Caco-2 (cell line): ENCODE results near the gene VIT. TPM values are rescaled to one million over a fixed set of nuclear protein-coding genes. Genes with fewer than 3 reads are reported as not detected.

ENCODE experiments used
- BruUV-seq: library from RNA; stranded (reverse); fragments of 400-500 nt; replicated peaks from 2 replicates; lab custom pipeline; 2021; lab: Mats Ljungman, UMichigan
- CTCF ChIA-PET: fragments of 300-600 bp; sonication (Branson Sonifier 250); formaldehyde crosslinking; loops from one replicate; lab custom pipeline; 2022; ENCODE audit warnings: antibody characterized with exemption; lab: Charles Lee
- POLR2A ChIA-PET: fragments of 300-600 bp; sonication (Branson Sonifier 250); formaldehyde crosslinking; loops from one replicate; lab custom pipeline; 2022; ENCODE audit warnings: antibody characterized with exemption; lab: Charles Lee
- DNase-seq, 2 experiments: peaks; one replicate each; pipeline versions ENCODE4 v3.0.0 to v3.0.0-alpha.2; 2020 to 2022
- H3K27me3 ChIP-seq: replicated peaks from 2 replicates; pipeline ENCODE4 v1.6.0; 2011; ENCODE audit warnings: low read length; ENCODE audit not compliant: control insufficient read depth, insufficient read depth
- H3K36me3 ChIP-seq: 2 replicates; pipeline ENCODE4 v1.5.1; 2011; ENCODE audit warnings: low read length; ENCODE audit not compliant: control insufficient read depth, insufficient read depth
- H3K4me1 ChIP-seq: fragments of 250-450 bp; sonication (Bioruptor Pico); 2 replicates; pipeline ENCODE4 v1.5.1; 2020; ENCODE audit warnings: mild to moderate bottlenecking
- H3K4me3 ChIP-seq: 2 replicates; pipeline ENCODE4 v1.5.1; 2011; ENCODE audit warnings: low read depth, mild to moderate bottlenecking, control low read depth, low read length
- H3K9me3 ChIP-seq: fragments of 250-450 bp; sonication (Bioruptor Pico); 2 replicates; pipeline ENCODE4 v1.5.1; 2020; ENCODE audit warnings: mild to moderate bottlenecking, moderate library complexity
- H3K27ac Mint-ChIP-seq: one replicate; pipeline ENCODE4 v1.8.0; 2022; ENCODE audit warnings: mixed read lengths; ENCODE audit not compliant: unreplicated experiment
- H3K27me3 Mint-ChIP-seq: one replicate; pipeline ENCODE4 v1.8.0; 2022; ENCODE audit warnings: mixed read lengths; ENCODE audit not compliant: insufficient read depth, unreplicated experiment
- H3K36me3 Mint-ChIP-seq: one replicate; pipeline ENCODE4 v1.8.0; 2022; ENCODE audit warnings: mild to moderate bottlenecking, mixed read lengths; ENCODE audit not compliant: insufficient read depth, unreplicated experiment
- H3K4me1 Mint-ChIP-seq: one replicate; pipeline ENCODE4 v1.8.0; 2022; ENCODE audit warnings: low read depth, mixed read lengths; ENCODE audit not compliant: unreplicated experiment
- H3K4me3 Mint-ChIP-seq: one replicate; pipeline ENCODE4 v1.8.0; 2022; ENCODE audit warnings: mild to moderate bottlenecking, moderate library complexity, mixed read lengths; ENCODE audit not compliant: unreplicated experiment
- H3K9me3 Mint-ChIP-seq: one replicate; pipeline ENCODE4 v1.8.0; 2022; ENCODE audit warnings: mixed read lengths; ENCODE audit not compliant: unreplicated experiment
- CTCF ChIP-seq, 2 experiments: fragments of 200-600 bp in 1 of 2; IDR thresholded peaks; 1 replicate in 1 of 2; 2 replicates in 1 of 2; pipeline versions ENCODE4 v1.5.1 to v1.8.0; 2011 to 2022; ENCODE audit warnings: antibody characterized with exemption in 1 of 2, control low read depth in 1 of 2, inconsistent platforms in 1 of 2, low read depth in 1 of 2, low read length in 1 of 2, mild to moderate bottlenecking in 1 of 2, moderate library complexity in 1 of 2; ENCODE audit not compliant: insufficient read depth in 1 of 2, severe bottlenecking in 1 of 2, unreplicated experiment in 1 of 2
- intact Hi-C: fragments of 100-400 bp; cut with micrococcal nuclease; formaldehyde crosslinking; loops from one replicate; pipeline ENCODE4 v1.10.0; 2022; ENCODE audit not compliant: unreplicated experiment
- total RNA-seq: library from RNA; stranded (reverse); gene quantifications from 2 replicates; pipeline ENCODE4 v1.2.3, GENCODE V29; 2022

VIT gene
- total RNA-seq, 1 experiment from 2014 or later, result 1.2 TPM

GRCh38 chr2:36855429-36855828 lies 158.9 kb downstream of the VIT start:
- H3K36me3 Mint-ChIP-seq, result peaks cover 14% of the 10 kb centered on the region
- peaks cover 7% of the 10 kb centered on the region for H3K4me1 Mint-ChIP-seq
- H3K4me3 Mint-ChIP-seq, result no peak overlapping the region
- no peaks in the 10 kb centered on the region for H3K9me3 ChIP-seq
- DNase-seq, result no peak
- no peak for TF ChIP-seq CTCF (IDR thresholded peaks at IDR 0.05; ENCODE audit: insufficient read depth in 1 of 2, low read depth in 1 of 2, low read length in 1 of 2, severe bottlenecking in 1 of 2, unreplicated experiment in 1 of 2)
- no peaks in the 10 kb centered on the region for H3K9me3 Mint-ChIP-seq
- H3K27ac Mint-ChIP-seq, result no peak overlapping the region
- no peaks in the 10 kb centered on the region for H3K27me3 ChIP-seq
- intact Hi-C loops, result no loop called here
- POLR2A ChIA-PET, result no interaction called here
- H3K36me3 ChIP-seq, result no peaks in the 10 kb centered on the region; the same call in 1 of the 2 replicates
- H3K4me1 ChIP-seq, result no peaks in the 10 kb centered on the region
- CTCF ChIA-PET, result interaction anchor here (0.6 kb wide), 1 partner anchor 68 kb away, joined by 4 read pairs; no protein-coding TSS in a partner anchor
- no TSS peak for BruUV-seq
- no peak overlapping the region for H3K4me3 ChIP-seq
- H3K27me3 Mint-ChIP-seq, result no peaks in the 10 kb centered on the region

- Mint-ChIP-seq H3K27ac (no peak overlapping the region), H3K4me1 (peaks cover 7% of the 10 kb centered on the region), H3K27me3 (no peaks in the 10 kb centered on the region), H3K9me3 (no peaks in the 10 kb centered on the region), H3K36me3 (peaks cover 11% of the 10 kb centered on the region), H3K4me3 (no peak overlapping the region)
- H3K4me1 ChIP-seq, result no peaks in the 10 kb centered on the region
- H3K36me3 ChIP-seq, result no peaks in the 10 kb centered on the region; the same call in 1 of the 2 replicates
- ChIA-PET CTCF (no interaction called here), POLR2A (no interaction called here)
- no peak for TF ChIP-seq CTCF (IDR thresholded peaks at IDR 0.05; ENCODE audit: insufficient read depth in 1 of 2, low read depth in 1 of 2, low read length in 1 of 2, severe bottlenecking in 1 of 2, unreplicated experiment in 1 of 2)
- DNase-seq, result no peak
- no peaks in the 10 kb centered on the region for H3K9me3 ChIP-seq
- H3K4me3 ChIP-seq, result no peak overlapping the region
- no peaks in the 10 kb centered on the region for H3K27me3 ChIP-seq
- intact Hi-C loops, result no loop called here
- no TSS peak for BruUV-seq
These were observed 161.2 kb downstream of the VIT start for GRCh38 chr2:36857713-36858112.

- Histone ChIP-seq H3K4me3 (no peak overlapping the region), H3K27me3 (no peaks in the 10 kb centered on the region), H3K4me1 (no peaks in the 10 kb centered on the region), H3K9me3 (no peaks in the 10 kb centered on the region), H3K36me3 (no peaks in the 10 kb centered on the region; the same call in 1 of the 2 replicates)
- TF ChIP-seq CTCF (IDR thresholded peaks at IDR 0.05; ENCODE audit: insufficient read depth in 1 of 2, low read depth in 1 of 2, low read length in 1 of 2, severe bottlenecking in 1 of 2, unreplicated experiment in 1 of 2), result no peak
- intact Hi-C loops, result no loop called here
- no TSS peak for BruUV-seq
- peaks cover 17% of the 10 kb centered on the region for H3K36me3 Mint-ChIP-seq
- no peak for DNase-seq
- ChIA-PET POLR2A (no interaction called here), CTCF (no interaction called here)
- no peak overlapping the region for H3K4me3 Mint-ChIP-seq
- H3K4me1 Mint-ChIP-seq, result peaks cover 7% of the 10 kb centered on the region
- peak overlapping the region; percentile 11 for H3K27ac Mint-ChIP-seq
- H3K9me3 Mint-ChIP-seq, result no peaks in the 10 kb centered on the region
- H3K27me3 Mint-ChIP-seq, result no peaks in the 10 kb centered on the region
These were observed 162.3 kb downstream of the VIT start for GRCh38 chr2:36858551-36859365.
